Activated T-cell treated with anti-CD3 and anti-CD28 coated beads for 48 hours (primary cell): ENCODE measurements around the gene ECT2L.
"Not testable (repeated sequence)": the region's sequence is repeated elsewhere in the genome, so short reads cannot be mapped to it uniquely, and the experiment has no call there.

ENCODE experiments used
- DNase-seq: peaks from one replicate; pipeline ENCODE4 v3.0.0-alpha.2; 2020; ENCODE audit warnings: low read depth

The ECT2L gene

GRCh38 chr6:138936873-138937272 lies 141.0 kb downstream of the ECT2L start:
- DNase-seq, result not testable (repeated sequence)

GRCh38 chr6:138943089-138943625 lies 147.3 kb downstream of the ECT2L start:
- DNase-seq, result no peak

DNA sequence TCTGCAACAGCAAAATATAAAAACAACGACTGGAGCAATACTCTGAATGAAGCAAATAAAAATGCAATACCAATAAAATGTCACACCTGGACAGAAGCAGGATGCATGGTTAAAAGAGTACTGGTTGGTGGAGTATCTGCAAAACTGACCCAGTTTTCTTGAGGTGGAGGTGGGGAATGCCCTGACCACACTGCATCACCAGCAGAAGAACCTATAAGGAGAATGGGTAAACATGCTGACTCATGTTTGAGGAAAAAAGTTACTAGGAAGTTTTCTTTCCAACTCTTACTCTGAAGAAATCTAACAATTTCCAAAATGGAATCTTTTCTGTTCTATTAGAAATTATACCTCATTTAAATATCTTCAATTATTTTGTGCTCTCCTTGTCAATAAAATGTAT lies 148.5 kb downstream of the ECT2L start:
- DNase-seq, result no peak

DNA sequence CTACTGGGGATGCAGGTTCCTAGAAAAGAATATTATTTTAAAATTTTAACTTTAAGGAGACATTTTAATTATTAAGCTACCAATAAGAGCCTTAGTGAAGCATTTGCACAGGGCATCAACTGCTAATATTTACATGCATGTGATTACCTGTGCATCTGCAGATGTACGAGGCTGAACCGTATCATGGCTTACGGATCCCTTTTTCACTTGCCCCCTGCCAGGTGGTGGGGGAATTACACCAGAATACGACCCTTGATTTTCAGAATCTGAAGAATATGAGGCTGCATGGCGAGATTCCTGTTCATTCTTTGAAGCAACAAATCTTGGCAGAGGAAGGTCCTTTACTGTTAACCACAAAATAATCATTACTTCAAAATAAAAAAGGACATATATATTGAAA lies 149.5 kb downstream of the ECT2L start:
- no peak for DNase-seq

GRCh38 chr6:138948004-138948403 lies 152.1 kb downstream of the ECT2L start:
- DNase-seq, result no peak

GRCh38 chr6:138948546-138949179 lies 152.8 kb downstream of the ECT2L start:
- no peak for DNase-seq

DNA sequence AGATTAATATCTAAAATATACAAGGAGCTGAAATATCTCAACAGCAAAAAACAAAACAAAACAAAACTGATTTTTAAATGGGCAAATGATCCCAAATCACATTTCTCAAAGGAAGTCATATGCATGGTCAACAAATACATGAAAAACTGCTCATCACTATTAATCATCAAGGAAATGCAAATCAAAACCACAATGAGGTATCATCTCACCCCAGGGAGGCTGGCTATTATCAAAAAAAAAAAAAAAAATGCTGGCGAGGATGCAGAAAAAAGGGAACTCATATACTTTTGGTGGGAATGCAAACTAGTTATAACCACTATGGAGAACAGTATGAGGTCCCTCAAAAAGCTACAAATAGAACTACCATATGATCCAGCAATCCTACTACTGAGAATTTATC lies 157.6 kb downstream of the ECT2L start:
- DNase-seq, result no peak
